PC-3 (cell line): ENCODE results near the gene CTNND2. TPM values are rescaled to one million over a fixed set of nuclear protein-coding genes. Genes with fewer than 3 reads are reported as not detected.

Source experiments
- ATAC-seq: fragments of 200-7000 bp; cut with Tn5 transposase; 2 replicates; pipeline ENCODE4 v1.9.1; 2020; ENCODE audit warnings: mild to moderate bottlenecking, moderate library complexity
- BruUV-seq: library from RNA; stranded (reverse); fragments of 400-500 nt; replicated peaks from 2 replicates; lab custom pipeline; 2021; lab: Mats Ljungman, UMichigan
- CTCF ChIA-PET: fragments of 300-600 bp; sonication (Branson Sonifier 250); formaldehyde crosslinking; loops from one replicate; lab custom pipeline; 2022; ENCODE audit warnings: antibody characterized with exemption; lab: Charles Lee
- POLR2A ChIA-PET: fragments of 300-600 bp; sonication (Branson Sonifier 250); formaldehyde crosslinking; loops from one replicate; lab custom pipeline; 2022; ENCODE audit warnings: antibody characterized with exemption; ENCODE audit not compliant: unreplicated experiment; lab: Charles Lee
- DNase-seq: peaks from one replicate; pipeline ENCODE4 v3.0.0-alpha.2; 2015
- H2AFZ ChIP-seq: fragments of 300-600 bp; sonication (generic); 2 replicates; pipeline ENCODE4 v1.6.0; 2016; ENCODE audit warnings: antibody characterized with exemption, low read length
- H3F3A ChIP-seq: fragments of 300-600 bp; sonication (generic); one replicate; pipeline ENCODE4 v1.6.0; 2017; ENCODE audit warnings: antibody characterized with exemption, low read length, control low read depth, mild to moderate bottlenecking; ENCODE audit not compliant: unreplicated experiment
- H3K27ac ChIP-seq: fragments of 300-600 bp; sonication (generic); 2 replicates; pipeline ENCODE4 v1.5.1; 2016; ENCODE audit warnings: mild to moderate bottlenecking, low read length
- H3K27me3 ChIP-seq: fragments of 300-600 bp; sonication (generic); 2 replicates; pipeline ENCODE4 v1.6.1; 2016; ENCODE audit warnings: low read length, mixed read lengths
- H3K36me3 ChIP-seq: fragments of 300-600 bp; sonication (generic); 2 replicates; pipeline ENCODE4 v1.6.1; 2016; ENCODE audit warnings: low read depth, mixed run types, low read length, mixed read lengths
- H3K4me1 ChIP-seq: fragments of 300-600 bp; sonication (generic); 2 replicates; pipeline ENCODE4 v1.5.1; 2016; ENCODE audit warnings: low read length; ENCODE audit not compliant: insufficient read depth
- H3K4me2 ChIP-seq: fragments of 300-600 bp; sonication (generic); 2 replicates; pipeline ENCODE4 v1.6.0; 2016; ENCODE audit warnings: low read length
- H3K4me3 ChIP-seq: fragments of 300-600 bp; sonication (generic); 2 replicates; pipeline ENCODE4 v1.5.1; 2016; ENCODE audit warnings: mild to moderate bottlenecking, low read length, mixed read lengths
- H3K79me2 ChIP-seq: fragments of 300-600 bp; sonication (generic); 2 replicates; pipeline ENCODE4 v1.6.1; 2017; ENCODE audit warnings: low read length, mixed read lengths
- H3K9ac ChIP-seq: fragments of 300-600 bp; sonication (generic); 2 replicates; pipeline ENCODE4 v1.6.0; 2016; ENCODE audit warnings: mild to moderate bottlenecking, low read length
- H3K9me2 ChIP-seq: fragments of 300-600 bp; sonication (generic); replicated peaks from 2 replicates; pipeline ENCODE4 v1.6.1; 2016; ENCODE audit warnings: mixed run types, low read length, mixed read lengths
- H3K9me3 ChIP-seq: fragments of 300-600 bp; sonication (generic); 2 replicates; pipeline ENCODE4 v1.6.1; 2016; ENCODE audit warnings: low read length, mixed read lengths
- H4K20me1 ChIP-seq: fragments of 300-600 bp; sonication (generic); 2 replicates; pipeline ENCODE4 v1.6.1; 2016; ENCODE audit warnings: low read length, mixed read lengths
- EZH2 ChIP-seq: fragments of 300-600 bp; sonication (generic); IDR thresholded peaks from one replicate; pipeline ENCODE4 v1.6.1; 2017; ENCODE audit warnings: antibody characterized with exemption, mild to moderate bottlenecking, low read length; ENCODE audit not compliant: unreplicated experiment
- EZH2phosphoT487 ChIP-seq: fragments of 300-600 bp; sonication (generic); IDR thresholded peaks from 2 replicates; pipeline ENCODE4 v1.6.1; 2018; ENCODE audit warnings: mild to moderate bottlenecking, antibody characterized with exemption, low read length, borderline replicate concordance
- intact Hi-C: fragments of 100-400 bp; cut with micrococcal nuclease; formaldehyde crosslinking; loops from 2 replicates; pipeline ENCODE4 v1.9.0; 2023
- total RNA-seq: library from RNA; depleted of rRNA; stranded (reverse); fragments of >200 nt; gene quantifications from 2 replicates; pipeline ENCODE4 v1.2.3, GENCODE V29; 2014
- TF ChIP-seq, protein P1 (sequence below): fragments of 300-600 bp; sonication (generic); conservative IDR thresholded peaks from 2 replicates; pipeline ENCODE4 v1.5.1; 2017; ENCODE audit warnings: antibody characterized with exemption, low read depth, mild to moderate bottlenecking, low read length

Gene CTNND2
- total RNA-seq, 1 experiment from 2014 or later, result 1.8 TPM

- TF ChIP-seq EZH2 (no peak), EZH2phosphoT487 (no peak)
- TF ChIP-seq, protein P1, sequence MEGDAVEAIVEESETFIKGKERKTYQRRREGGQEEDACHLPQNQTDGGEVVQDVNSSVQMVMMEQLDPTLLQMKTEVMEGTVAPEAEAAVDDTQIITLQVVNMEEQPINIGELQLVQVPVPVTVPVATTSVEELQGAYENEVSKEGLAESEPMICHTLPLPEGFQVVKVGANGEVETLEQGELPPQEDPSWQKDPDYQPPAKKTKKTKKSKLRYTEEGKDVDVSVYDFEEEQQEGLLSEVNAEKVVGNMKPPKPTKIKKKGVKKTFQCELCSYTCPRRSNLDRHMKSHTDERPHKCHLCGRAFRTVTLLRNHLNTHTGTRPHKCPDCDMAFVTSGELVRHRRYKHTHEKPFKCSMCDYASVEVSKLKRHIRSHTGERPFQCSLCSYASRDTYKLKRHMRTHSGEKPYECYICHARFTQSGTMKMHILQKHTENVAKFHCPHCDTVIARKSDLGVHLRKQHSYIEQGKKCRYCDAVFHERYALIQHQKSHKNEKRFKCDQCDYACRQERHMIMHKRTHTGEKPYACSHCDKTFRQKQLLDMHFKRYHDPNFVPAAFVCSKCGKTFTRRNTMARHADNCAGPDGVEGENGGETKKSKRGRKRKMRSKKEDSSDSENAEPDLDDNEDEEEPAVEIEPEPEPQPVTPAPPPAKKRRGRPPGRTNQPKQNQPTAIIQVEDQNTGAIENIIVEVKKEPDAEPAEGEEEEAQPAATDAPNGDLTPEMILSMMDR, result no peak
- no peak overlapping the region for H3K9ac ChIP-seq
- POLR2A ChIA-PET, result interaction anchor here (0.6 kb wide), 1 partner anchor 189 kb away, joined by 4 read pairs; no protein-coding TSS in a partner anchor
- no peaks in the 10 kb centered on the region for H3K9me3 ChIP-seq
- peaks cover 24% of the 10 kb centered on the region for H3K4me1 ChIP-seq
- ATAC-seq (no peak), DNase-seq (no peak)
- no peaks in the 10 kb centered on the region for H3K9me2 ChIP-seq
- no peak overlapping the region for H3K4me3 ChIP-seq
- intact Hi-C loops, result no loop called here
- no TSS peak for BruUV-seq
- H2AFZ ChIP-seq, result no peak overlapping the region
- CTCF ChIA-PET, result no interaction called here
- no peaks in the 10 kb centered on the region for H3K79me2 ChIP-seq
- no peaks in the 10 kb centered on the region for H4K20me1 ChIP-seq
- H3K27ac ChIP-seq, result no peak overlapping the region
- H3K27me3 ChIP-seq, result no peaks in the 10 kb centered on the region
- no peaks in the 10 kb centered on the region for H3K36me3 ChIP-seq
- no peak overlapping the region for H3K4me2 ChIP-seq
- H3F3A ChIP-seq, result no peaks in the 10 kb centered on the region
Measured at GRCh38 chr5:11052871-11053270, 851.4 kb downstream of the CTNND2 start.

DNA sequence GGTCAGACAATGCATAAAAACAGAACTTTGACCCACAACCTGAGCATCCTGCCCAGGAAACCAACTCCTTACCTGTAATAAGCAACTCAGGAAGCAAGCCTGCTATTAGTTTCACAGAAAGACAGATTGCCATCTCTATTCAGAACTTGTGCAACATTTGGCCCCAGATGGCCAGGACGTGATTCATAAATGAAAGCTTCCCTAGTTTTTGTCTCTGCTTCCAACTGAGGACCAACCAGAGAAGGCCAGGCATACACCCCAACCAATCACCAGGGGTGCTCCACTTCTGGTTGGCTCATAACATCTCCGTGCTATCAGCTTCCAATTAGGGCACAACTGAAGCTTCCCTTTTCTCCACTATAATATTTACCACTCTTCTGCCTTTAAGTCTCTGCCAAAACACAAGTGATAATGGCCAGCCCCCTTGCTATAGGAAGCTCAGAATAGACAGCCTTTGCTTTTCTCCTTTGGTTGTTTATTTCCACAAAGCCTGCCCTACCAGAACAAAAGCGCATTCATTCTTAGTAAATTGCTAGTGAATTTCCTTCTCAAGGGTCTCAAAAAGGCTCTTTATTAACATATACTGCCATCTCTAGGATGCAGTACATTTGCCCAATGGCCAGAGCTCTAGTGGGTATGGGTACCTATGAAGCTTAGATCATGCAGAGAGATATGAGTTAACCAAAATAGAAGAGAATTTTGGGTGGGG, 853.5 kb downstream of the CTNND2 start:
- H3K4me3 ChIP-seq, result no peak overlapping the region
- intact Hi-C loops, result no loop called here
- no peak for TF ChIP-seq EZH2
- TF ChIP-seq, protein P1, result no peak
- no peak for TF ChIP-seq EZH2phosphoT487
- H3K9ac ChIP-seq, result no peak overlapping the region
- no TSS peak for BruUV-seq
- no peak overlapping the region for H2AFZ ChIP-seq
- H3K27ac ChIP-seq, result peak overlapping the region; percentile 50
- no peaks in the 10 kb centered on the region for H3K9me3 ChIP-seq
- CTCF ChIA-PET, result no interaction called here
- no peaks in the 10 kb centered on the region for H3K27me3 ChIP-seq
- H3K4me2 ChIP-seq, result peak overlapping the region; percentile 29
- H3K4me1 ChIP-seq, result peaks cover 32% of the 10 kb centered on the region
- no peaks in the 10 kb centered on the region for H3K79me2 ChIP-seq
- no peaks in the 10 kb centered on the region for H3K9me2 ChIP-seq
- ATAC-seq (peak; percentile 27), DNase-seq (peak; percentile 92)
- POLR2A ChIA-PET, result no interaction called here
- H3K36me3 ChIP-seq, result no peaks in the 10 kb centered on the region
- H3F3A ChIP-seq, result no peaks in the 10 kb centered on the region
- no peaks in the 10 kb centered on the region for H4K20me1 ChIP-seq

DNA sequence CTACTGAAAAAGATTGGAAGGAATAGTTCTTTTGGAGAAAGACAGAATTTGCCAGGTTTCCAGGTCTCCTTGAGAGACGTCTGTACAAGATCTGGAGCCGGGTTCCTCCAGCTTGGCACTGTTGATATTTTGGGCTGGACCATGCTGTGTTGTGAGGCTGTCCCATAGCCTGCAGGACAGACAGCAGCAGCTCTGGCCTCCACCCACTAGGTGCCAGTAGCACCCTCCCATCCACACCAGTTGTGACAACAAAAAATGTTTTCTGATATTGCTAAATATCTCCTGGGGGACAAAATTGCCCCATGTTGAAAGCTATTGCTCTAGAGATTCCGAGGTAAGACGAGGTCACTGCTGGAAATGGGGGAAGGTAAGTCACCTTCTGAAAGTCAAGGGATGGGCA, 855.5 kb downstream of the CTNND2 start:
- no peaks in the 10 kb centered on the region for H3K9me2 ChIP-seq
- H3K4me2 ChIP-seq, result no peak overlapping the region
- no peak overlapping the region for H3K4me3 ChIP-seq
- intact Hi-C loops, result loop anchor here (5.0 to 10.0 kb wide), 2 partner anchors 186 to 354 kb away; no protein-coding TSS in a partner anchor
- no TSS peak for BruUV-seq
- DNase-seq, result peak; percentile 64
- no peak overlapping the region for H3K9ac ChIP-seq
- H3K27ac ChIP-seq, result no peak overlapping the region
- no peak for TF ChIP-seq EZH2phosphoT487
- TF ChIP-seq, protein P1, result peak; percentile 80
- H4K20me1 ChIP-seq, result no peaks in the 10 kb centered on the region
- CTCF ChIA-PET, result no interaction called here
- H3K79me2 ChIP-seq, result no peaks in the 10 kb centered on the region
- no peak overlapping the region for H2AFZ ChIP-seq
- H3F3A ChIP-seq, result no peaks in the 10 kb centered on the region
- no peaks in the 10 kb centered on the region for H3K36me3 ChIP-seq
- no peaks in the 10 kb centered on the region for H3K27me3 ChIP-seq
- POLR2A ChIA-PET, result no interaction called here
- H3K9me3 ChIP-seq, result no peaks in the 10 kb centered on the region
- ATAC-seq, result peak; percentile 75
- peaks cover 32% of the 10 kb centered on the region for H3K4me1 ChIP-seq
